ENCODE results near the gene CSNK1G2.

The CSNK1G2 gene

GRCh38 chr19:1941146-1942077 is at the start of gene CSNK1G2:
Gene CSNK1G2 (plus strand): TSS chr19:1941172. CDS start chr19:1969773, 28,601 bp downstream.
- no peak for DNase-seq

- no peak for DNase-seq
Observed at GRCh38 chr19:1893791-1894190, 47.2 kb upstream of the CSNK1G2 start.

DNA sequence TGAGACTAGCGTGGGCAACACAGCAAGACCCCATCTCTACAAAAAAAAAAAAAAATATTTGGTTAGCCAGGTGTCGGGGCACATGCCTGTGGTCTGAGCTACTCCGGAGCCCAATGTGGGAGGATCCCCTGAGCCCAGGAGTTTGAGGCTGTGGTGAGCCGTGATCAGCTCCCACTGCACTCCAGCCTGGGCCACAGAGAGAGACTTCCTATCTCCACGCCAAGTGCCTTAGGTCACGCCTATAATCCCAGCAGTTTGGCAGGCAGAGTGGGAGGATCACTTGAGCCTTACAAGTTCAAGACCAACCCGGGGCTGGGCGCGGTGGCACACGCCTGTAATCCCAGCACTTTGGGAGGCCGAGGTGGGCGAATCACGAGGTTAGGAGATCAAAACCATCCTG is 44.5 kb upstream of the CSNK1G2 start:
- no peak for DNase-seq

DNA sequence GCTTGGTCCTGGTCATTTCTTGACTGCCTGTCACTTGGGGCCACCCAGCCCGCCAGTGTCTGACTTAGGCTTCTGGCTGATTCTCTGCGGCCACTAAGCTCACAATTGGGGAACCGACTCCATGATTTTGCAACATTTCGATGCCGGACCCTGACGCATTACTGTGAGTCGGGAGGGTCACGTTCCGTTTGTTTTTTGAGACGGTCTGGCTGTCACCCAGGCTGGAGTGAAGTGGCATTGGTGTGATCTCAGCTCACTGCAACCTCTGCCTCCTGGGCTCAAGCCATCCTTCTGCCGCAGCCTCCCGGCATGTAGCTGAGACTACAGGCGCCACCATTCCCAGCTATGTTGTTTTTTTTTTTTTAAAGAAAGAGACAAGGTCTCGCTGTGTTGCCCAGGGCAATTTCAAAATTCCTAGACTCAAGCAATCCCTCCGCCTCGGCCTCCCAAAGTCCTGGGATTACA is 39.0 kb upstream of the CSNK1G2 start:
- DNase-seq: peak; percentile 28

DNA sequence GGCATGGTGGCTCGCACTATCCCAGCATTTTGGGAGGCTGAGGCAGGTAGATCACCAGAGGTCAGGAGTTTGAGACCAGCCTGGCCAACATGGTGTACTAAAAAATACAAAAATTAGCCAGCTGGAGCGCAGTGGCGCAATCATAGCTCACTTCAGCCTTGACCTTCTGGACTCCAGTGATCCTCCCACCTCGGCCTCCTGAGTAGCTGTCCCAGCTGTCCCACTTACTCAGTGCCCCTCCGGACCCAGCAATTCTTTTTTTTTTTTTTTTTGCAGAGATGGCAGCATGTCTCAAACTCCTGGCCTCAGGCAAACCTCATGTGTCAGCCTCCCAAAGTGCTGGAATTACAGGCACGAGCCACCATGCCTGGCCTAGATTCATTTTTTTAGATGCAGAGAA is 38.0 kb upstream of the CSNK1G2 start:
- no peak for DNase-seq

DNA sequence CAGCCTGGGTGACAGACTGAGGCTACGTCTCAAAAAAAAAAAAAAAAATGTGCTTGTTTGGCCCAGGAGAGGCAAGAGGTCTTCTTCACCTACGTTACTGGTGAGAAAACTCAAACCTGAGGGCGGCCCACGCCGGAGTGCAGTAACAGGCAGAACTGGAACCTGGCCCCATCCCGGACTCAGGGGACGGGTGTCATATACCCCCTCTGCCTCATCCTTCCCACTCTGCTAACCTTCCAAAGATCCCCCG is 36.2 kb upstream of the CSNK1G2 start:
- no peak for DNase-seq

GRCh38 chr19:1905110-1905862 is 35.7 kb upstream of the CSNK1G2 start, which contains the start of the genes ADAT3 and SCAMP4:
Gene ADAT3 (plus strand): TSS chr19:1905399. CDS start chr19:1912048, 6,649 bp downstream.
Gene SCAMP4 (plus strand): TSS chr19:1905399. CDS start chr19:1915020, 9,621 bp downstream.
- DNase-seq: peak; percentile 99

DNA sequence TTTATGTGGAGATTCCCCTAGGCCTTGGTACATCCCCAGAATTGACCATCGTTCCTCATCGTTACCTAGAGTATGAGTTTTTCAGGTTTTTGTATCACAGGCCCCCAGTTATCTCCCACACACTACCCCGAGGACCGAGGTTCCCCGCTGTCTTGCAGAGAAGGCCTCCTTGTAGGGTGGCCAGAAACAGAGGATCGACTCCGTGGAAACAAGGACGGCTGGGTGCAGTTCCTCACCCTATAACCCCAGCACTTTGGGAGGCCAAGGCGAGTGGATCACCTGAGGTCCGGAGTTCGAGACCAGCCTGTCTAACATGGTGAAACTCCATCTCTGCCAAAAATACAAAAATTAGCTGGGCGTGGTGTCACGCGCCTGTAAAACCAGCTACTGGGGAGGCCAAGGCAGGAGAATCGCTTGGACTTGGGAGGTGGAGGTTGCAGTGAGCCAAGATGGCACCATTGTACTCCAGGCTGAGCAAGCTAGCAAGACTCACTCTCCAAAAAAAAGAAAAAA is 35.1 kb upstream of the CSNK1G2 start:
- DNase-seq: no peak

- no peak for DNase-seq
Observed at GRCh38 chr19:1906985-1907562, 33.9 kb upstream of the CSNK1G2 start.

DNA sequence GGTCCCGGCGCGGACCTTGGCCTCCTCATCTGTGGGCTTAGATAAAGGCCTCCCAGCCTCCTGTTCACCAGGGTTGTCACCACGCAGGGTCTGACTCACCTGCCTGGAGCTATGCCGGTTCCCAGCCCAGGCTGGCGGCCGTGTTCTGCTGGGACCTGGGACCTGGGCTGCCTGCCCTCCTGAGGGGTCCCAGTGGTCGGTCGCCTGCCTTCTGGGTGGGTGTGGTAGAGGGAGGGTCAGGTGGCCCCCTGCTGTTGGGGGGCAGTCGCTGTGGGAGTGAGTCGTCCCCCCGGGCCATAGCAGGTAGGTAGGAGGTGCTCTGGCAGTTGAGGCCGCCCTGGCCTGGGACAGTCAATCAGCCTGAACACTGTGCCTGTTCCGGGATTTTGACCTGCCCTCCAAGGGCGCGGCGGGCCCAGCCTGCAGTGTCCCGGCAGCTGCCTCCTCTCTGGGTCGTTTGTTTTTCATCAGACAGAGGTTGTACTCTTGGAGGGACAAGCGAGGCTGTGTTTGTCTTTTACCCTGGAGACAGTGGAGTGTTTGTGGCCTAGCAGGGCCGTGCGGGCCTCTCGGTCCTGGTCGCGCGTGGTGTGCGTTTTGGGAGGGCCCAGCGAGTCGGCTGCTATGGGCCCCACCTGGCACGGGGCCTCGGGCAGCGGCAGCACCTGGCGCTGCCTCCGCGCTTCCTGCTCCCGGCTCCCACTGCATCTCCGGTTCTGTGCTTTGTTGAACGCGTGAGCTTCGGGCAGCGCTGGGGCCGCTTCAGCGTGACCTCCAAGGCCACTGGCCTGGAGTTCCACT is 33.2 kb upstream of the CSNK1G2 start:
- no peak for DNase-seq

- no peak for DNase-seq
Observed at GRCh38 chr19:1908364-1908678, 32.7 kb upstream of the CSNK1G2 start.

- no peak for DNase-seq
Observed at GRCh38 chr19:1909761-1910080, 31.3 kb upstream of the CSNK1G2 start.

GRCh38 chr19:1910177-1910576 is 30.8 kb upstream of the CSNK1G2 start:
- no peak for DNase-seq

GRCh38 chr19:1911098-1911497 is 29.9 kb upstream of the CSNK1G2 start:
- DNase-seq: no peak

DNA sequence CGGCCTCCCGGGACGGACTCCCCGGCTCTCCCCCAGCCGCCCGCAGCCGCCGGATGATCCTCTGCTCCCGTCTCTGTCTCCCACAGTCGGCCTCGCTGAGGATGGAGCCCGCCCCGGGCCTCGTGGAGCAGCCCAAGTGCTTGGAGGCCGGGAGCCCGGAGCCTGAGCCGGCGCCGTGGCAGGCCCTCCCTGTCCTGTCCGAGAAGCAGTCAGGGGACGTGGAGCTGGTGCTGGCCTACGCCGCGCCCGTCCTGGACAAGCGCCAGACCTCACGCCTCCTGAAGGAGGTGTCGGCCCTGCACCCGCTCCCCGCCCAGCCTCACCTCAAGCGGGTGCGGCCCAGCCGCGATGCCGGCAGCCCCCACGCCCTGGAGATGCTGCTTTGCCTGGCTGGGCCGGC is 29.0 kb upstream of the CSNK1G2 start:
- no peak for DNase-seq

GRCh38 chr19:1912760-1913505 is 28.0 kb upstream of the CSNK1G2 start:
- DNase-seq: no peak

DNA sequence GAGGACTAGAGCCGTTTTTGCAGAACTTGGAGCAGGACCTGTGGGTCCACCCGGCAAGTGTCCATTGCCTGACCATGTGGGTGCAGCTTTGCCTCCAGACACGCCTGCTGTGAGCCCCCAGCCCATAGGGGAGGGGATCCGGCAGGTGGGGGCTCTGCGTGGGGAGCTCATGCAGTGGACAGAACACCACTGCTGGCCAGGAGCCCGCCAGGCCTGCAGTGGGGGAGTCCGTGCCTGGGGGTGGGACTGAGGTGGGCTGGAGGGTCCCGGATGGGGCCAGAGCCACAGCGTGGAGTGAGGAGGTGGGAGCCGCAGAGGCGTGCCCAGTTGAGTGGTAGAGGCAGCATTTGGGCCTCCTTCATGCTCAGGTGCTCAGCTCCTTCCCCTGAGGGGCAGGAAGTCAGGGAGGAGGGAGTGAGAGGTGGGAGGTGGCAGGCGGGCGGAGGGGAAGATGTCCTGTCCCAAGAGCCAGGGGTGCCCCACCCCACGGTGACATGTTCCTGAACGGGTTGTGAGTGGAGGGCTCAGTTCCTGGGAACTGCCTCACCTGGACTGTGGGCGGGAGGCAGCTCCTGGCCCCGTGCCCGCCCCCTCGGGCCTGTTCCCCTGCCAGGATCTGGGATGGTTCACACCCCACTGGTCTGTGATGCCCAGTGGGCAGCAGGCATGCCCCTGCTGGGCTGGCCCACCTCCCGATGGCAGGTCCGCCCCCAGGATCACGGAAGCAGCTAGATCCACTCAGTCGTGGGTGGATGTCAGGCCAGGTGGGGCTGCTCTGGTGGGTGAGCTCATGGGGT is 27.0 kb upstream of the CSNK1G2 start:
- no peak for DNase-seq

GRCh38 chr19:1914826-1915341 is 26.1 kb upstream of the CSNK1G2 start:
- DNase-seq: no peak

GRCh38 chr19:1917146-1917545 is 23.8 kb upstream of the CSNK1G2 start:
- DNase-seq: no peak

- DNase-seq: no peak
Observed at GRCh38 chr19:1917926-1918325, 23.0 kb upstream of the CSNK1G2 start.

- no peak for DNase-seq
Observed at GRCh38 chr19:1918975-1919374, 22.0 kb upstream of the CSNK1G2 start.

Measured in CD4-positive, alpha-beta T cell treated with Interleukin-12 subunit alpha and Interleukin-12 subunit beta, for 1 hour (primary cell).